Activated T-cell treated with anti-CD3 and anti-CD28 coated beads, Interleukin-2, amount 50 U/mL, for 48 hours (primary cell): ENCODE measurements around the gene SMG6.
A peak's percentile ranks its signal among the peaks of the same experiment; 100 is the strongest.

Source experiments
- DNase-seq, 2 experiments: peaks; one replicate each; pipeline ENCODE4 v3.0.0-alpha.2; 2020

The SMG6 gene

GRCh38 chr17:2137342-2138098 is 166.1 kb downstream of the SMG6 start:
- DNase-seq: no peak

GRCh38 chr17:2136241-2136640 is 167.3 kb downstream of the SMG6 start:
- DNase-seq: peak in 1 of 2 experiments; percentile 25

GRCh38 chr17:2128011-2128410 is 175.6 kb downstream of the SMG6 start:
- DNase-seq: no peak

- DNase-seq: no peak
These were observed 178.5 kb downstream of the SMG6 start for GRCh38 chr17:2125013-2125535.

- DNase-seq: no peak
These were observed 179.2 kb downstream of the SMG6 start for GRCh38 chr17:2124391-2124790.

GRCh38 chr17:2123375-2124251 is 180.0 kb downstream of the SMG6 start:
- no peak for DNase-seq

- DNase-seq: no peak
These were observed 180.8 kb downstream of the SMG6 start for GRCh38 chr17:2122641-2123302.

- no peak for DNase-seq
These were observed 182.8 kb downstream of the SMG6 start for GRCh38 chr17:2120586-2121335.

- DNase-seq: no peak
These were observed 190.3 kb downstream of the SMG6 start for GRCh38 chr17:2113279-2113622.

GRCh38 chr17:2111691-2112090 is 191.9 kb downstream of the SMG6 start:
- no peak for DNase-seq

- no peak for DNase-seq
These were observed 193.1 kb downstream of the SMG6 start for GRCh38 chr17:2110436-2110835.

- no peak for DNase-seq
These were observed 195.4 kb downstream of the SMG6 start for GRCh38 chr17:2108170-2108569.

- no peak for DNase-seq
These were observed 196.1 kb downstream of the SMG6 start for GRCh38 chr17:2107506-2107905.

GRCh38 chr17:2107050-2107449 is 196.5 kb downstream of the SMG6 start:
- no peak for DNase-seq

GRCh38 chr17:2106308-2106955 is 197.2 kb downstream of the SMG6 start:
- no peak for DNase-seq

GRCh38 chr17:2105663-2106062 is 197.9 kb downstream of the SMG6 start:
- DNase-seq: no peak

GRCh38 chr17:2102931-2103809 is 200.4 kb downstream of the SMG6 start:
- DNase-seq: no peak

- peak; percentile 53 to 59 for DNase-seq
These were observed 201.9 kb downstream of the SMG6 start for GRCh38 chr17:2101448-2102257.

- DNase-seq: no peak
These were observed 208.1 kb downstream of the SMG6 start for GRCh38 chr17:2095536-2095910.

GRCh38 chr17:2094891-2095535 is 208.6 kb downstream of the SMG6 start:
- peak in 1 of 2 experiments; percentile 20 for DNase-seq
